HG02798 (cell line): ENCODE results near the gene MAP3K13.

Experiments used
- ATAC-seq: cut with Tn5 transposase; IDR thresholded peaks from one replicate; pipeline ENCODE4 v1.9.1; 2021; ENCODE audit warnings: mild to moderate bottlenecking; ENCODE audit not compliant: unreplicated experiment, poor library complexity

Gene MAP3K13

GRCh38 chr3:185362850-185363661 lies at the start of gene MAP3K13:
TSS of gene MAP3K13 (plus strand) at chr3:185363136. CDS start at chr3:185428582, 65,446 bp downstream.
- peak; percentile 97 for ATAC-seq

GRCh38 chr3:185313693-185314246 lies 49.2 kb upstream of the MAP3K13 start:
- ATAC-seq = no peak

GRCh38 chr3:185316740-185317412 lies 46.1 kb upstream of the MAP3K13 start:
- no peak for ATAC-seq

- no peak for ATAC-seq
Observed at GRCh38 chr3:185317674-185318073, 45.3 kb upstream of the MAP3K13 start.

GRCh38 chr3:185318141-185318540 lies 44.8 kb upstream of the MAP3K13 start:
- no peak for ATAC-seq

GRCh38 chr3:185319801-185320200 lies 43.1 kb upstream of the MAP3K13 start:
- ATAC-seq = no peak

- ATAC-seq = no peak
Observed at GRCh38 chr3:185320949-185321348, 42.0 kb upstream of the MAP3K13 start.

GRCh38 chr3:185322101-185322719 lies 40.7 kb upstream of the MAP3K13 start:
- no peak for ATAC-seq

- ATAC-seq = no peak
Observed at GRCh38 chr3:185325946-185326791, 36.8 kb upstream of the MAP3K13 start.

- ATAC-seq = no peak
Observed at GRCh38 chr3:185327062-185327461, 35.9 kb upstream of the MAP3K13 start.

- no peak for ATAC-seq
Observed at GRCh38 chr3:185328324-185329004, 34.5 kb upstream of the MAP3K13 start.

- ATAC-seq = no peak
Observed at GRCh38 chr3:185330238-185330637, 32.7 kb upstream of the MAP3K13 start.

GRCh38 chr3:185330644-185331043 lies 32.3 kb upstream of the MAP3K13 start:
- no peak for ATAC-seq

- ATAC-seq = peak; percentile 97
Observed at GRCh38 chr3:185332026-185332735, 30.8 kb upstream of the MAP3K13 start.

GRCh38 chr3:185335799-185336198 lies 27.1 kb upstream of the MAP3K13 start:
- no peak for ATAC-seq

GRCh38 chr3:185337231-185337816 lies 25.6 kb upstream of the MAP3K13 start:
- no peak for ATAC-seq

GRCh38 chr3:185339945-185340344 lies 23.0 kb upstream of the MAP3K13 start:
- no peak for ATAC-seq

- no peak for ATAC-seq
Observed at GRCh38 chr3:185340751-185341150, 22.2 kb upstream of the MAP3K13 start.
